HG03135 (cell line): ENCODE measurements around the gene LRRFIP2.
"Not testable (repeated sequence)": the region's sequence is repeated elsewhere in the genome, so short reads cannot be mapped to it uniquely, and the experiment has no call there.

Experiments used
- ATAC-seq: cut with Tn5 transposase; IDR thresholded peaks from one replicate; pipeline ENCODE4 v1.9.1; 2021; ENCODE audit warnings: mild to moderate bottlenecking, moderate library complexity; ENCODE audit not compliant: unreplicated experiment

The LRRFIP2 gene

GRCh38 chr3:37074178-37074577 lies 100.2 kb downstream of the LRRFIP2 start:
- no peak for ATAC-seq

- ATAC-seq: no peak
These were observed 101.5 kb downstream of the LRRFIP2 start for GRCh38 chr3:37072892-37073291.

GRCh38 chr3:37071921-37072320 lies 102.5 kb downstream of the LRRFIP2 start:
- no peak for ATAC-seq

- ATAC-seq: no peak
These were observed 106.4 kb downstream of the LRRFIP2 start for GRCh38 chr3:37068031-37068430.

- ATAC-seq: no peak
These were observed 106.8 kb downstream of the LRRFIP2 start for GRCh38 chr3:37067577-37067976.

GRCh38 chr3:37064747-37065146 lies 109.6 kb downstream of the LRRFIP2 start:
- no peak for ATAC-seq

GRCh38 chr3:37058117-37058516 lies 116.3 kb downstream of the LRRFIP2 start:
- no peak for ATAC-seq

GRCh38 chr3:37056826-37057225 lies 117.6 kb downstream of the LRRFIP2 start:
- ATAC-seq: no peak

- not testable (repeated sequence) for ATAC-seq
These were observed 119.3 kb downstream of the LRRFIP2 start for GRCh38 chr3:37055077-37055476.

- ATAC-seq: peak; percentile 69
These were observed 120.0 kb downstream of the LRRFIP2 start for GRCh38 chr3:37054370-37054769.

GRCh38 chr3:37053753-37054152 lies 120.6 kb downstream of the LRRFIP2 start:
- ATAC-seq: no peak

- ATAC-seq: no peak
These were observed 121.0 kb downstream of the LRRFIP2 start for GRCh38 chr3:37053337-37053736.

GRCh38 chr3:37052860-37053259 lies 121.5 kb downstream of the LRRFIP2 start:
- no peak for ATAC-seq

GRCh38 chr3:37050282-37050681 lies 124.1 kb downstream of the LRRFIP2 start:
- ATAC-seq: no peak

- ATAC-seq: not testable (repeated sequence)
These were observed 131.7 kb downstream of the LRRFIP2 start for GRCh38 chr3:37042712-37043111.

- ATAC-seq: no peak
These were observed 132.7 kb downstream of the LRRFIP2 start for GRCh38 chr3:37041546-37042195.

- ATAC-seq: no peak
These were observed 134.2 kb downstream of the LRRFIP2 start for GRCh38 chr3:37040231-37040630.

- ATAC-seq: no peak
These were observed 135.1 kb downstream of the LRRFIP2 start for GRCh38 chr3:37039161-37039846.

- no peak for ATAC-seq
These were observed 137.0 kb downstream of the LRRFIP2 start for GRCh38 chr3:37037352-37037751.

- ATAC-seq: no peak
These were observed 141.4 kb downstream of the LRRFIP2 start for GRCh38 chr3:37032961-37033360.

GRCh38 chr3:37031096-37031682 lies 143.2 kb downstream of the LRRFIP2 start:
- no peak for ATAC-seq

- no peak for ATAC-seq
These were observed 143.8 kb downstream of the LRRFIP2 start for GRCh38 chr3:37030588-37030987.
